Gastrocnemius medialis (tissue), 4 donors: ENCODE results near the gene MLANA. TPM values are rescaled to one million over a fixed set of nuclear protein-coding genes. Genes with fewer than 3 reads are reported as not detected.
"Not testable (repeated sequence)": the region's sequence is repeated elsewhere in the genome, so short reads cannot be mapped to it uniquely, and the experiment has no call there.

Experiments used
- ATAC-seq, 2 donors: fragments of 150-250 bp; one replicate each; pipeline ENCODE4 v1.9.1; 2016
- DNase-seq, 2 donors: peaks; one replicate each; pipeline ENCODE4 v3.0.0-alpha.2; 2019
- H3K27ac ChIP-seq, 4 donors: fragments of 200-600 bp; sonication (generic); 1 replicate in 1 of 4; 2 replicates in 3 of 4; pipeline ENCODE4 v1.5.1; 2016 to 2018; ENCODE audit warnings: mild to moderate bottlenecking in 2 of 4, moderate library complexity in 1 of 4
- H3K27me3 ChIP-seq, 3 donors: fragments of 200-600 bp; sonication (generic) in 2 of 3; 1 replicate in 1 of 3; 2 replicates in 2 of 3; pipeline versions ENCODE4 v1.5.1 to v1.6.0; 2016 to 2019; ENCODE audit warnings: mild to moderate bottlenecking in 1 of 3, moderate library complexity in 1 of 3
- H3K36me3 ChIP-seq, 2 donors: fragments of 200-600 bp; sonication (generic) in 1 of 2; one replicate each; pipeline ENCODE4 v1.5.1; 2017 to 2018
- H3K4me1 ChIP-seq, 2 donors: fragments of 200-600 bp; sonication (generic) in 1 of 2; one replicate each; pipeline ENCODE4 v1.5.1; 2016 to 2017; ENCODE audit warnings: mild to moderate bottlenecking in 2 of 2
- H3K4me3 ChIP-seq, 4 donors: fragments of 200-600 bp; sonication (generic) in 3 of 4; 1 replicate in 1 of 4; 2 replicates in 3 of 4; pipeline ENCODE4 v1.5.1; 2016 to 2019; ENCODE audit warnings: mild to moderate bottlenecking in 2 of 4
- H3K9me3 ChIP-seq, 3 donors: fragments of 200-600 bp; sonication (generic) in 2 of 3; 1 replicate in 1 of 3; 2 replicates in 2 of 3; pipeline ENCODE4 v1.5.1; 2016 to 2019
- CTCF ChIP-seq, 5 experiments: fragments of 450-650 bp in 3 of 5; fragments of 200-600 bp in 2 of 5; sonication (generic) in 2 of 5; IDR thresholded peaks in 4 of 5; conservative IDR thresholded peaks in 1 of 5; 1 replicate in 4 of 5; 2 replicates in 1 of 5; pipeline ENCODE4 v1.5.1; 2016 to 2019; ENCODE audit warnings: antibody characterized with exemption in 5 of 5, mild to moderate bottlenecking in 3 of 5, moderate library complexity in 3 of 5
- POLR2A ChIP-seq, 2 donors: fragments of 450-650 bp; IDR thresholded peaks; one replicate each; pipeline ENCODE4 v1.6.1; 2017; ENCODE audit warnings: antibody characterized with exemption in 2 of 2, mild to moderate bottlenecking in 2 of 2, moderate library complexity in 2 of 2
- in situ Hi-C, 4 donors: fragments of 200-750 bp; cut with MboI; loops; one replicate each; pipeline versions ENCODE4 v1.15.0 to v1.8.0; 2017; ENCODE audit warnings: low sequenced_read_pairs in 4 of 4
- intact Hi-C: fragments of 100-400 bp; cut with DNase I; formaldehyde crosslinking; loops from one replicate; pipeline ENCODE4 v1.15.1; 2023; ENCODE audit warnings: low total_unique reads
- total RNA-seq, 4 donors: library from RNA; depleted of rRNA; stranded (reverse); fragments of >200 nt; gene quantifications; one replicate each; pipeline versions ENCODE4 v1.1.0 to v1.2.3, GENCODE V29; 2016

MLANA gene
- total RNA-seq, 4 donors from 2014 or later = not detected

- no peaks in the 10 kb centered on the region for H3K4me1 ChIP-seq
- H3K4me3 ChIP-seq = no peak overlapping the region
- no peak for DNase-seq
- H3K36me3 ChIP-seq = no peaks in the 10 kb centered on the region
- ATAC-seq = no peak
- intact Hi-C loops (no loop called here), in situ Hi-C loops (loop anchor here in 2 of 4 donors (25.0 kb wide), 1 partner anchor 436 kb away; no protein-coding TSS in a partner anchor)
- no peak for TF ChIP-seq CTCF (IDR thresholded peaks at IDR 0.05 in 4 of 5, conservative IDR thresholded peaks at IDR 0.05 in 1 of 5)
- TF ChIP-seq POLR2A (IDR thresholded peaks at IDR 0.05) = no peak
- H3K27me3 ChIP-seq = no peaks in the 10 kb centered on the region
- H3K9me3 ChIP-seq = no peaks in the 10 kb centered on the region
- no peak overlapping the region for H3K27ac ChIP-seq
Measured at GRCh38 chr9:5876711-5877110, 14.0 kb upstream of the MLANA start.

- intact Hi-C loops = no loop called here
Measured at GRCh38 chr9:5879419-5880181, 11.1 kb upstream of the MLANA start.

GRCh38 chr9:5882244-5883012, 8.3 kb upstream of the MLANA start:
- intact Hi-C loops, H3K27ac ChIP-seq: not testable (repeated sequence)

More at GRCh38 chr9:5879419-5880181, 11.1 kb upstream of the MLANA start:
- ATAC-seq (no peak), DNase-seq (no peak)
- no peak overlapping the region for H3K27ac ChIP-seq
- H3K36me3 ChIP-seq = no peaks in the 10 kb centered on the region
- no peaks in the 10 kb centered on the region for H3K4me1 ChIP-seq
- TF ChIP-seq CTCF (IDR thresholded peaks at IDR 0.05 in 4 of 5, conservative IDR thresholded peaks at IDR 0.05 in 1 of 5) (no peak), POLR2A (IDR thresholded peaks at IDR 0.05) (no peak)
- H3K9me3 ChIP-seq = no peaks in the 10 kb centered on the region
- no peaks in the 10 kb centered on the region for H3K27me3 ChIP-seq
- in situ Hi-C loops = loop anchor here in 3 of 4 donors (10.0 to 25.0 kb wide), 2 partner anchors 175 to 433 kb away; no protein-coding TSS in a partner anchor
- no peak overlapping the region for H3K4me3 ChIP-seq

GRCh38 chr9:5884191-5884590, 6.5 kb upstream of the MLANA start:
- Histone ChIP-seq H3K4me1 (no peaks in the 10 kb centered on the region), H3K36me3 (no peaks in the 10 kb centered on the region), H3K27me3 (no peaks in the 10 kb centered on the region), H3K4me3 (no peak overlapping the region), H3K9me3 (no peaks in the 10 kb centered on the region), H3K27ac (no peak overlapping the region)
- DNase-seq (no peak), ATAC-seq (no peak)
- no peak for TF ChIP-seq POLR2A (IDR thresholded peaks at IDR 0.05)
- TF ChIP-seq CTCF (IDR thresholded peaks at IDR 0.05 in 4 of 5, conservative IDR thresholded peaks at IDR 0.05 in 1 of 5) = no peak
- intact Hi-C loops (no loop called here), in situ Hi-C loops (loop anchor here in 3 of 4 donors (10.0 to 25.0 kb wide), 2 partner anchors 171 to 428 kb away; no protein-coding TSS in a partner anchor)

More at GRCh38 chr9:5882244-5883012, 8.3 kb upstream of the MLANA start:
- not testable (repeated sequence) for H3K4me3 ChIP-seq, H3K4me1 ChIP-seq, H3K9me3 ChIP-seq, ATAC-seq, DNase-seq, H3K27me3 ChIP-seq, H3K36me3 ChIP-seq
- in situ Hi-C loops = loop anchor here in 3 of 4 donors (10.0 to 25.0 kb wide), 2 partner anchors 172 to 430 kb away; no protein-coding TSS in a partner anchor
